ENCODE data around the gene PTOV1.

DNA sequence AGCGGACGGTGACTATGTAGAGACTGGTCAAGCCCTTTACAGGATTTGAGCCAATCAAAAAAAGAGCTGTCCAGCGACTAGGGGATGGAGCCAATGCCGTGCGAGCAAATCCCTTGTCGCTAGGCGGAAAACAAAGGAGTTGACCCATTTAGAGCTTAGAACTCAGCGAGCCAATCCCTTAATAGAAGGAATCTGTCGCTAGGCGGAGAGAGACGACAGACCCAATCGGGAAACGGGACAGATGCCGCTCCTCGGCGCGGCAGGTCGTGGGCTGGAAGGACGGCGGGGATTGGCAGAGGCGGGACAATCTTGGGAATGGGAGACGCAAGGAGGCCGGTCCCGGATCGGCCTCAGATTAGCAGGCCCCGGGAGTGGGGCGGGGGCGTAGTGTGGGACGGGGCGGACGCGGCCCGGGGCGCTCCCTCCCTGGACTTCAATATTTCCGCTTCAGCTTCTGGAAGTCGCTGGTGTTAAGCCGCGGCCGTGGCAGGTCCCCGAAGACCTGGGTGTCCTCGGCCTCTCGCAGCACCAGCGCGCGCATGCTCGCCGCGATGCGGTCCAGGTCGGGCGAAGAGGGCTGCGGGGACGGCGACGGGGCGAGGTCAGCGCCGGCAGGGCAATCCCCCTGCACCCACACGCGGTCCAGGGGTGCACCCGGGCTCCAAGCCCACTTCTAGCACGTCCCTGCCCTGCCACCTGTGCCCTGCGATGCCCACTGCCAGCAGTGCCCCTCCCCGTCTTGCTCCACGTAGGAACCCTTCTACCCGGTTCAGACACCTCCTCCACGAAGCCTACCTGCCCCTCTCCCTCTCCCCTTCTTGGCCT lies 18.7 kb downstream of the PTOV1 start:
- TF ChIP-seq CTCF (IDR thresholded peaks at IDR 0.05; ENCODE audit: low read depth, low read length) (no peak), EZH2phosphoT487 (IDR thresholded peaks at IDR 0.05; ENCODE audit: low read depth) (no peak)

Data from OCI-LY3 (cell line).